GM21529 (cell line): ENCODE data around the gene DMAP1.
"Not testable (repeated sequence)": the region's sequence is repeated elsewhere in the genome, so short reads cannot be mapped to it uniquely, and the experiment has no call there.

Experiments
- ATAC-seq: cut with Tn5 transposase; IDR thresholded peaks from one replicate; pipeline ENCODE4 v1.9.1; 2021; ENCODE audit not compliant: unreplicated experiment

Gene DMAP1

DNA sequence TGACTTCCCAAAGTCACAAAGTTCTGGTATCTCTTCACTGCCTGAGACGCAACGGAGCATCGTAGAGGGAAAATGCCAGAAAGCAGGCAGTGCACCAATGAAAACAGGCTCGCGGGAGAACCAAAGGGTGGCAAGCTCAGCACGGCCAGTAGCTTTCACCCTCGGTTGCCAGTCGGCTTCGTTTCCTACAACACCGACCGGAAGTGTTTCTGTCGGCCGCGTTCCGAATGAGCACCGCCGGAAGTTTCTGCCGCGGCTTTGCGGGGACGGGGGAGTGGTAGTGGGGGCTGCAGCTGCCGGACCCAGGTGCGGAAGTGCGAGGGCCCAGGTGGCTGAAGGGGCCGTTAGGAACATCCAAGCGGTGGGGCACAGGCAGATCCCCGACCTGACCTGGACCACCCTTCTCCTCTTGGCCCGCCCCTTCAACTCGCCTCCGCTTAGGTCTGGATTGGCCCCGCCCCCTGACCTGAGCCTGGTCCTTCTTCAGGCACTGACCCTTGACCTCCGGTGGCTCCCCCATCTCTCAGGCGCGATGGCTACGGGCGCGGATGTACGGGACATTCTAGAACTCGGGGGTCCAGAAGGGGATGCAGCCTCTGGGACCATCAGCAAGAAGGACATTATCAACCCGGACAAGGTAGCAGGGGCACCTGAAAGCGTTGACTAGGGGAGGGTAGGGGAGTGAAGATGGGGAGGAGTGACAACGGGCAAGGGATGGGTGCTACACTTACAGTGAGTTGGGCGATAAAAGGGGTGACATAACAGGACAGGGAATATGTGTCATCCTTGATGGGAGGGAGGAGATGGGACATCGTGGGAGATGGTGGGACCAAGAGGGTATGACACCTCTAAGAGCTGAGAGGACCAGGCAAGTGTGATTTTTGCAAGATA lies at the start of gene DMAP1:
Gene DMAP1, plus strand, starts transcription at position 250 of the 891 bp plus-strand sequence. Its CDS starts 283 bp downstream, at position 533.
- ATAC-seq = peak; percentile 71

GRCh38 chr1:44168520-44169098 lies 44.7 kb upstream of the DMAP1 start:
- ATAC-seq = no peak

DNA sequence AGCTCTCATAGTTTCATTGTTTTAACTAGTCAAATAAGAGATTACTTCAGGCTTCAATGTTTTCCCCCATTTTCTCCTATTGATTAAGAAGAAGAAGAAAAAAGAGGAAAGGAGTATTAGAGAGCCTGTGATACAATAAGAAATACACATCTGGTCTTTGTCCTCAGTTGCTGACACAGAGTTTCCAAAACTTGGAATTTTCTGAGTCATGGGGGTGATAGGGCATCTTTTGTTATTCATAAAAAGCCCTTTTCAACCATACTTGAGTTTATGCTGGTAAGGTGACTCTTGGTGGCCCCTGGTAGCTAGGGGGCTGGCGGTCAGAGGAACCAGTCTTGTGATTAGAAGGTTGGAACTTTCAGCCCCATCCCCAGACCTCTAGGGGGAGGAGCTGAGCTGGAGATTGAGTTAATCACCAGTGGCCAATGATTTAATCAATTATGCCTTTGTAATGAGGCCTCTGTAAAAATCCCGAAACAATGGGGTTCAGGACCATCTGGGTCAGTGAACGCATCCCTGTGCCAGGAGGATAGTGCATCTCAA lies 42.9 kb upstream of the DMAP1 start:
- ATAC-seq = no peak

DNA sequence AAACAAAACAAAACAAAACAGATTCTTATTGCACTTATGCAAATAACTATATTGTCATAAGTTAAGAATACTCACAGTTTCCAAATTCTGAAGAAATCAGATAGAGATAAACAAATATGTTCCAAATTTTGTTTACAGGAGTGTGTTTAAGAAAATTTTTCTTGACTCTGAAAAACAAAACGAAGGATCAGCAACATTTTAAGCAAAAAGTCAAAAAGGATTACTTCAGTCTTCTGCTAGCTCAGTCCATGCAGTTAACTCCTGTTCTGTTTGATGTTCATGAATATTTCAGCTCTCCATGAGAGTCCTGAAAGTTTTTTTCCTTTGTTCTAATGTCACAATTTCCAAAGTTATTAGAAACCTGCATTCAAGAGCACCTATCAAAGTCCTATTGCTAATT lies 38.6 kb upstream of the DMAP1 start:
- no peak for ATAC-seq

DNA sequence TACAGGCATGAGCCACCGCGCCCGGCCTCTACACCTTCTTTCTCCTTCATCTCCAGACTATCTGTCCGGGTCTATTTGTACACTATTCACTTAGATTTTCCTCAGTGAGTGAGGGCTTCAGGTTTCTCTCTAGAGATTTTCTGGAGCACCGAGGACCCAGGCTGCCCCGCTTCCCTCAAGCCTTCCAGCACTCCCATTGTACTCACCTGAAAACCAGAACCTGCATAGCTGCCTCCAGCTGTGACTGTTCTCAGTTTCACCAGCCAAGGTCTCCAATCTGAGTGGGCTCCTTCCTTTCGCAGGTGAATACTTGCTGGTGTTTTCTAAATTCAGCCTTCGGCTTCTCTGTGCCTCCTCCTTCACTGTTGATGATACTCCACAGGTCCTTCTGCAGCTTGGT lies 12.9 kb upstream of the DMAP1 start:
- no peak for ATAC-seq

DNA sequence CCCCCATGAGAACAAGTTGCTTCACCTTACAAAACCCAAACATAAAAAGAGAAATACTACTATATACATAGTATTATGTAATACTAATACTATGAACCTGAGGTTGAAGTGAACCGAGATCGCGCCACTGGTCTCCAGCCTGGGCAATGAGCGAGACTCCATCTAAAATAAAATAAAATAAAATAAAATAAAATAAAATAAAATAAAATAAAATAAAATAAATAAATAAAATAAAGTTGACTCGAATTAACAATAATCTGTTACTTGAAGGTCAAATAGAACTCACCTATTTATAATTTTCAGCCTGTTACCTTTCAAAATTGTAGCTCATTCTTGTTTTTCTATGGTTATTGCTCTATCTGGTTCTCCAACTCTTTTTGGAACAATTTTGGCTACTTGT lies 6.7 kb upstream of the DMAP1 start:
- ATAC-seq = not testable (repeated sequence)

DNA sequence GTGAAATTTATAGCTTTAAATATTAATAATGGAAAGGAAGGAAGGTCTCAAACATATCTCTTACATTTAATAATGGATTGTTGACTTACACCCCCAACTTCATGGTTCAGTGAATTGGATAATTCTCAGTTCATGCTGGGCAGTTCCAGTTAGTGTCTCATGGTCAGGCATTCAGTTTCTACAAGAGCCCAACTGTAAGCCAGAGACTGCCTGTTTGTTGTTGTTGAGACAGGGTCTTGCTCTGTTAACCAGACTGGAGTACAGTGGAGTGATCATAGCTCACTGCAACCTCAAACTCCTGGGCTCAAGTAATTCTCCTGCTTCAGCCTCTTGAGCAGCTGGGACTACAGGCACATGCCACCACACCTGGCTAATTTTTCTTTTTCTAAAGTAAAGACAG lies 5.0 kb upstream of the DMAP1 start:
- ATAC-seq = no peak

DNA sequence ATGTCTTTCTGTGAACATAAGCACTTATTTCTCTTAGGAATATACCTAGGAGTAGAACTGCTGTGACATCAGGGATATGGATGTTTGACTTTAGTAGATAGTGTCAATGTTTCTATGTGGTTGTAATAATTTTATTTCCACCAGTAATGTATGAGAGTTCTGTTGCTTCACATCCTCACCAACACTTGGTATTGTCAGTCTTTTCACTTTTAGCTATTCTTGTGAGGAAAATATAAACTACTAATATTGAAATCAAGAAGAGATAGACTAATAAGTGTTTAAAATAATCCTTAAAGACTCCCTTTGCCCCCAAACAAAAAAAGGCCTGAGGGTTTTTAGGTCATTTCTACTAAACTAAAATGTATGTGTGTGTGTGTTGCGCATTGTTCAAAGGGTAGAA lies 2.7 kb upstream of the DMAP1 start:
- ATAC-seq = no peak

GRCh38 chr1:44212355-44213221 lies 683 bp upstream of the DMAP1 start:
- no peak for ATAC-seq

GRCh38 chr1:44217809-44218410 lies 4.6 kb downstream of the DMAP1 start:
- ATAC-seq = no peak

- no peak for ATAC-seq
Observed at GRCh38 chr1:44218503-44219300, 5.4 kb downstream of the DMAP1 start.

GRCh38 chr1:44219301-44219626 lies 6.0 kb downstream of the DMAP1 start:
- ATAC-seq = no peak

DNA sequence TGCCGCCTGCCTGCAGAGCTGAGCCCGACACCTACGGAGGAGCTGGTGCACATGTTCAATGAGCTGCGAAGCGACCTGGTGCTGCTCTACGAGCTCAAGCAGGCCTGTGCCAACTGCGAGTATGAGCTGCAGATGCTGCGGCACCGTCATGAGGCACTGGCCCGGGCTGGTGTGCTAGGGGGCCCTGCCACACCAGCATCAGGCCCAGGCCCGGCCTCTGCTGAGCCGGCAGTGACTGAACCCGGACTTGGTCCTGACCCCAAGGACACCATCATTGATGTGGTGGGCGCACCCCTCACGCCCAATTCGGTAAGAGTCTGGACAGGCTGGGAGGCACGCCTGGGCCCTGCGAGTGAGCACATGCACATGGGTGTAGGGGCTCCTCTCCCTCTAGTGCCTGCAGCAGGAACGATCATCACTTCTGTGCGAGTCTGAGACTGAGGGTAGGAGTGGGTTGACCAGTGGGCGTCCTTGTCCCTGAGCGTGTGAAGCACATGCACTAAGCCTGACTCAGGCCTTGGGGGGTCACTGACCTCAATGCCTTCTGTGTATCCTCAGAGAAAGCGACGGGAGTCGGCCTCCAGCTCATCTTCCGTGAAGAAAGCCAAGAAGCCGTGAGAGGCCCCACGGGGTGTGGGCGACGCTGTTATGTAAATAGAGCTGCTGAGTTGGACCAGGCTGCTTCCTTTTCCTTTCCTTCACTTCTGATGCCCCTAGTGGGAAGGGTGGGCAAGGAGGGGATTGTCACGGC lies 6.9 kb downstream of the DMAP1 start:
- no peak for ATAC-seq

GRCh38 chr1:44220755-44221154 lies 7.5 kb downstream of the DMAP1 start:
- no peak for ATAC-seq

- no peak for ATAC-seq
Observed at GRCh38 chr1:44221769-44222168, 8.5 kb downstream of the DMAP1 start.

DNA sequence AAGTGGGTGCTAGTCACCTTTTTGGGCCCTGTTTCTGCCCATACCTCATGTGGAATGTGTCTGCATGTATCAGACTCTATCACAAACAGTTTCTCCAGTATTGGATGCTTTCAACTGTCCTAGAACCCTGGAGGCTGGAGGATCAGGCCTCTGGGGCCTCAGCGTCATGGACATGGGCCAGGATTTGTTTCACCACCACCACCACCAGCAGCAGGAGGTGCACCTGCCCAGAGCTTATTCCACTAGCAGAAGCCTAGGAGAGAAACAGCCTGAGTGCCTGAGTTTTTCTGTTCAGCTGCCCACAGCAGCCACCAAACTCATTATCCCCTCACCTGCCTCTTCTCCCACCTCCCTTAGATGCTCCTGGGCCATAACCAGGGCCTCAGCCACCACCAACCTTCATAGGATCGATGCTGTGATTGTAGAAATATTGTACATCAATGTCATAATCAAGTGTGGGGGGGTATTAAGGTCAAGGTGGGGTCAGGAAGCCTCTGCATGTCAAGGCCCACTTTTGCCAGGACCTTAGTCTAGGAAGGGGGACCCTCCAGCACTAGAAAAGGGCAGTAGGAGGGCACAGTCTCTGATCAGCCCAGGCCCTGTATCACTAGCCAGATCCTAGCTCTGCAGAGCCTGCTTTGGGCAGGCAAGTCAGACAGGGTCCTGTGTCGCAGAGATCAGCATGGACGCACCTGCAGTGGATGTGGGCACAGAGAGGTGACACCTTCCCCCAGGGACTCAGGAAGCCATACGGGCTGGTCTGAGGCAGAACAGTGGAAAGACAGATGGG lies 9.3 kb downstream of the DMAP1 start:
- ATAC-seq = no peak

DNA sequence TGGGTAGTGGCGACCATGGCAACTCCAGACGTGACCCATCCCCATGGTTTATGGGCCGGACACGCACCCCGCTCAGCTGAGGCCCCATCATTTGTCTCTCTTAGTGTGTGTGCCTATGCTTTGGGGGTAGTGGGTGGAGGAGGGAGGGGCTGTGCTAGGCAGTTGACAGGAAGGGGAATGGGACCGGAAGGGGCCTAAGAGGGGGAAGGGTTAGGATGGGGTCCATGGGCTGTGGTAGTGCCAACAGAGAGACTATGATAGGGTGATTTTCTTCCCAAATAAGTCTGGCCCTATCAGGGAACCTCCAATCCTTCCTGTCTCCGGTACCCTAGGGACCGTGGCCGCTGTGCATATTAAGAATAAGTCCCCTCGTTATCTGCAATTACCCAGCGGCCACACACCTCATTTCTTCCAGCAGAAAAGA lies 9.9 kb downstream of the DMAP1 start:
- no peak for ATAC-seq

GRCh38 chr1:44225761-44226160 lies 12.5 kb downstream of the DMAP1 start:
- no peak for ATAC-seq

- no peak for ATAC-seq
Observed at GRCh38 chr1:44227211-44227610, 13.9 kb downstream of the DMAP1 start.
